ENCODE measurements around the gene YAE1. TPM values are rescaled to one million over a fixed set of nuclear protein-coding genes. Genes with fewer than 3 reads are reported as not detected.

YAE1 gene
- polyA plus RNA-seq, 1 of the 3 experiments (the other 2 are of a cell fraction) = 30.7 TPM

DNA sequence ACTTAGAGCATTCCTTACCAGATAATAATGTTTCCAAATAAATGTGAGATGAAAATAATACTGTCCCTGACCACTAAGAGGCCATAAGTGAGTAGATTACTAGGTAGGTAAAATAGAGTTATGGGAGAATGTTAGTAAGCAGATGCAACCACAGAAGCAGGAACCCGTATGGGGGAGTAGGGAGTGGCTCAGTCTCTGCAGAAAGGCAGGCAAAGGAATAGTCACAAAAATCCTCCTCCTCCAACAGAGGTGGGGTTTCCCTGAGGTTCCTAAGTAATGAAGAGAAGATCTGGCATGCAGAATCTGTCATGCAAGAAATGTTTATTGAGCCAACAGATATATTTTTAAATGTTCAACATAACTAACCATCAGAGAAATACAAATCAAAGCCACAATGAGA lies 9.0 kb upstream of the YAE1 start:
- Histone ChIP-seq H3K4me1 (ENCODE audit: control insufficient read depth in 1 of 2, insufficient read depth in 2 of 2, low read depth in 1 of 2, low read length in 1 of 2) (no peaks in the 10 kb centered on the region), H3K36me3 (replicated peaks in 1 of 2; ENCODE audit: control insufficient read depth in 1 of 2, insufficient read depth in 2 of 2, low read length in 1 of 2) (no peaks in the 10 kb centered on the region), H2AFZ (ENCODE audit: low read depth) (no peak overlapping the region), H3K9me3 (no peaks in the 10 kb centered on the region), H3K4me3 (ENCODE audit: low read depth in 2 of 2, low read length in 1 of 2) (no peak overlapping the region), H3K9ac (no peak overlapping the region), H3K9me2 (no peaks in the 10 kb centered on the region), H4K20me1 (ENCODE audit: insufficient read depth) (no peaks in the 10 kb centered on the region), H3K27me3 (ENCODE audit: insufficient read depth) (no peaks in the 10 kb centered on the region; the same call in 1 of the 2 replicates), H3K27ac (ENCODE audit: low read depth in 2 of 2, low read length in 1 of 2) (no peak overlapping the region), H3F3A (replicated peaks; ENCODE audit: insufficient read depth) (no peaks in the 10 kb centered on the region), H3K79me2 (ENCODE audit: insufficient read depth) (no peaks in the 10 kb centered on the region), H3K4me2 (no peak overlapping the region)
- CTCF ChIA-PET = no interaction called here
- TF ChIP-seq, protein P1, sequence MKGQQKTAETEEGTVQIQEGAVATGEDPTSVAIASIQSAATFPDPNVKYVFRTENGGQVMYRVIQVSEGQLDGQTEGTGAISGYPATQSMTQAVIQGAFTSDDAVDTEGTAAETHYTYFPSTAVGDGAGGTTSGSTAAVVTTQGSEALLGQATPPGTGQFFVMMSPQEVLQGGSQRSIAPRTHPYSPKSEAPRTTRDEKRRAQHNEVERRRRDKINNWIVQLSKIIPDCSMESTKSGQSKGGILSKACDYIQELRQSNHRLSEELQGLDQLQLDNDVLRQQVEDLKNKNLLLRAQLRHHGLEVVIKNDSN (IDR thresholded peaks at IDR 0.05; ENCODE audit: borderline replicate concordance, low read depth) = no peak
- TF ChIP-seq CHD2 (IDR thresholded peaks at IDR 0.05; ENCODE audit: low read length, partially characterized antibody) (no peak), MEF2A (IDR thresholded peaks at IDR 0.05; ENCODE audit: borderline replicate concordance, low read depth) (no peak), RCOR1 (IDR thresholded peaks at IDR 0.05; ENCODE audit: low read length) (no peak), SIN3A (IDR thresholded peaks at IDR 0.05; ENCODE audit: borderline replicate concordance, low read depth, low read length) (no peak), GATA2 (CRISPR knock-in tag; IDR thresholded peaks at IDR 0.05) (no peak), JUND (IDR thresholded peaks at IDR 0.05) (no peak), TCF12 (IDR thresholded peaks at IDR 0.05) (no peak), RFX5 (IDR thresholded peaks at IDR 0.05; ENCODE audit: low read length) (no peak), YY1 (IDR thresholded peaks at IDR 0.05; ENCODE audit: low read depth) (no peak), FOSL2 (IDR thresholded peaks at IDR 0.05; ENCODE audit: borderline replicate concordance, low read depth) (no peak)
- TF ChIP-seq, protein P2, sequence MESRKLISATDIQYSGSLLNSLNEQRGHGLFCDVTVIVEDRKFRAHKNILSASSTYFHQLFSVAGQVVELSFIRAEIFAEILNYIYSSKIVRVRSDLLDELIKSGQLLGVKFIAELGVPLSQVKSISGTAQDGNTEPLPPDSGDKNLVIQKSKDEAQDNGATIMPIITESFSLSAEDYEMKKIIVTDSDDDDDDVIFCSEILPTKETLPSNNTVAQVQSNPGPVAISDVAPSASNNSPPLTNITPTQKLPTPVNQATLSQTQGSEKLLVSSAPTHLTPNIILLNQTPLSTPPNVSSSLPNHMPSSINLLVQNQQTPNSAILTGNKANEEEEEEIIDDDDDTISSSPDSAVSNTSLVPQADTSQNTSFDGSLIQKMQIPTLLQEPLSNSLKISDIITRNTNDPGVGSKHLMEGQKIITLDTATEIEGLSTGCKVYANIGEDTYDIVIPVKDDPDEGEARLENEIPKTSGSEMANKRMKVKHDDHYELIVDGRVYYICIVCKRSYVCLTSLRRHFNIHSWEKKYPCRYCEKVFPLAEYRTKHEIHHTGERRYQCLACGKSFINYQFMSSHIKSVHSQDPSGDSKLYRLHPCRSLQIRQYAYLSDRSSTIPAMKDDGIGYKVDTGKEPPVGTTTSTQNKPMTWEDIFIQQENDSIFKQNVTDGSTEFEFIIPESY (IDR thresholded peaks at IDR 0.05; ENCODE audit: borderline replicate concordance, low read depth) = no peak
- TF ChIP-seq, protein P3, sequence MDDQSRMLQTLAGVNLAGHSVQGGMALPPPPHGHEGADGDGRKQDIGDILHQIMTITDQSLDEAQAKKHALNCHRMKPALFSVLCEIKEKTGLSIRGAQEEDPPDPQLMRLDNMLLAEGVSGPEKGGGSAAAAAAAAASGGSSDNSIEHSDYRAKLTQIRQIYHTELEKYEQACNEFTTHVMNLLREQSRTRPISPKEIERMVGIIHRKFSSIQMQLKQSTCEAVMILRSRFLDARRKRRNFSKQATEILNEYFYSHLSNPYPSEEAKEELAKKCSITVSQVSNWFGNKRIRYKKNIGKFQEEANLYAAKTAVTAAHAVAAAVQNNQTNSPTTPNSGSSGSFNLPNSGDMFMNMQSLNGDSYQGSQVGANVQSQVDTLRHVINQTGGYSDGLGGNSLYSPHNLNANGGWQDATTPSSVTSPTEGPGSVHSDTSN (IDR thresholded peaks at IDR 0.05) = no peak
- TF ChIP-seq, protein P4, sequence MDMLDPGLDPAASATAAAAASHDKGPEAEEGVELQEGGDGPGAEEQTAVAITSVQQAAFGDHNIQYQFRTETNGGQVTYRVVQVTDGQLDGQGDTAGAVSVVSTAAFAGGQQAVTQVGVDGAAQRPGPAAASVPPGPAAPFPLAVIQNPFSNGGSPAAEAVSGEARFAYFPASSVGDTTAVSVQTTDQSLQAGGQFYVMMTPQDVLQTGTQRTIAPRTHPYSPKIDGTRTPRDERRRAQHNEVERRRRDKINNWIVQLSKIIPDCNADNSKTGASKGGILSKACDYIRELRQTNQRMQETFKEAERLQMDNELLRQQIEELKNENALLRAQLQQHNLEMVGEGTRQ (IDR thresholded peaks at IDR 0.05; ENCODE audit: borderline replicate concordance, low read depth, low read length) = no peak
- TF ChIP-seq, protein P5, sequence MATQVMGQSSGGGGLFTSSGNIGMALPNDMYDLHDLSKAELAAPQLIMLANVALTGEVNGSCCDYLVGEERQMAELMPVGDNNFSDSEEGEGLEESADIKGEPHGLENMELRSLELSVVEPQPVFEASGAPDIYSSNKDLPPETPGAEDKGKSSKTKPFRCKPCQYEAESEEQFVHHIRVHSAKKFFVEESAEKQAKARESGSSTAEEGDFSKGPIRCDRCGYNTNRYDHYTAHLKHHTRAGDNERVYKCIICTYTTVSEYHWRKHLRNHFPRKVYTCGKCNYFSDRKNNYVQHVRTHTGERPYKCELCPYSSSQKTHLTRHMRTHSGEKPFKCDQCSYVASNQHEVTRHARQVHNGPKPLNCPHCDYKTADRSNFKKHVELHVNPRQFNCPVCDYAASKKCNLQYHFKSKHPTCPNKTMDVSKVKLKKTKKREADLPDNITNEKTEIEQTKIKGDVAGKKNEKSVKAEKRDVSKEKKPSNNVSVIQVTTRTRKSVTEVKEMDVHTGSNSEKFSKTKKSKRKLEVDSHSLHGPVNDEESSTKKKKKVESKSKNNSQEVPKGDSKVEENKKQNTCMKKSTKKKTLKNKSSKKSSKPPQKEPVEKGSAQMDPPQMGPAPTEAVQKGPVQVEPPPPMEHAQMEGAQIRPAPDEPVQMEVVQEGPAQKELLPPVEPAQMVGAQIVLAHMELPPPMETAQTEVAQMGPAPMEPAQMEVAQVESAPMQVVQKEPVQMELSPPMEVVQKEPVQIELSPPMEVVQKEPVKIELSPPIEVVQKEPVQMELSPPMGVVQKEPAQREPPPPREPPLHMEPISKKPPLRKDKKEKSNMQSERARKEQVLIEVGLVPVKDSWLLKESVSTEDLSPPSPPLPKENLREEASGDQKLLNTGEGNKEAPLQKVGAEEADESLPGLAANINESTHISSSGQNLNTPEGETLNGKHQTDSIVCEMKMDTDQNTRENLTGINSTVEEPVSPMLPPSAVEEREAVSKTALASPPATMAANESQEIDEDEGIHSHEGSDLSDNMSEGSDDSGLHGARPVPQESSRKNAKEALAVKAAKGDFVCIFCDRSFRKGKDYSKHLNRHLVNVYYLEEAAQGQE (IDR thresholded peaks at IDR 0.05; ENCODE audit: low read depth, low read length) = no peak
- TF ChIP-seq, protein P6, sequence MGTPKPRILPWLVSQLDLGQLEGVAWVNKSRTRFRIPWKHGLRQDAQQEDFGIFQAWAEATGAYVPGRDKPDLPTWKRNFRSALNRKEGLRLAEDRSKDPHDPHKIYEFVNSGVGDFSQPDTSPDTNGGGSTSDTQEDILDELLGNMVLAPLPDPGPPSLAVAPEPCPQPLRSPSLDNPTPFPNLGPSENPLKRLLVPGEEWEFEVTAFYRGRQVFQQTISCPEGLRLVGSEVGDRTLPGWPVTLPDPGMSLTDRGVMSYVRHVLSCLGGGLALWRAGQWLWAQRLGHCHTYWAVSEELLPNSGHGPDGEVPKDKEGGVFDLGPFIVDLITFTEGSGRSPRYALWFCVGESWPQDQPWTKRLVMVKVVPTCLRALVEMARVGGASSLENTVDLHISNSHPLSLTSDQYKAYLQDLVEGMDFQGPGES (IDR thresholded peaks at IDR 0.05; ENCODE audit: low read depth, low read length) = no peak
- TF ChIP-seq, protein P7, sequence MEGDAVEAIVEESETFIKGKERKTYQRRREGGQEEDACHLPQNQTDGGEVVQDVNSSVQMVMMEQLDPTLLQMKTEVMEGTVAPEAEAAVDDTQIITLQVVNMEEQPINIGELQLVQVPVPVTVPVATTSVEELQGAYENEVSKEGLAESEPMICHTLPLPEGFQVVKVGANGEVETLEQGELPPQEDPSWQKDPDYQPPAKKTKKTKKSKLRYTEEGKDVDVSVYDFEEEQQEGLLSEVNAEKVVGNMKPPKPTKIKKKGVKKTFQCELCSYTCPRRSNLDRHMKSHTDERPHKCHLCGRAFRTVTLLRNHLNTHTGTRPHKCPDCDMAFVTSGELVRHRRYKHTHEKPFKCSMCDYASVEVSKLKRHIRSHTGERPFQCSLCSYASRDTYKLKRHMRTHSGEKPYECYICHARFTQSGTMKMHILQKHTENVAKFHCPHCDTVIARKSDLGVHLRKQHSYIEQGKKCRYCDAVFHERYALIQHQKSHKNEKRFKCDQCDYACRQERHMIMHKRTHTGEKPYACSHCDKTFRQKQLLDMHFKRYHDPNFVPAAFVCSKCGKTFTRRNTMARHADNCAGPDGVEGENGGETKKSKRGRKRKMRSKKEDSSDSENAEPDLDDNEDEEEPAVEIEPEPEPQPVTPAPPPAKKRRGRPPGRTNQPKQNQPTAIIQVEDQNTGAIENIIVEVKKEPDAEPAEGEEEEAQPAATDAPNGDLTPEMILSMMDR (IDR thresholded peaks at IDR 0.05) = no peak
- POLR2A ChIA-PET = no interaction called here
- no peak for DNase-seq
- 24% methylated on average over 1 of the region's 1 CpG for WGBS (ENCODE audit: low lambda C conversion rate)

Measured in SK-N-SH (cell line).